Loucy (cell line): ENCODE measurements around the gene TESPA1.

Experiments used
- EZH2phosphoT487 ChIP-seq: fragments of 200-600 bp; IDR thresholded peaks from 2 replicates; pipeline ENCODE4 v1.6.1; 2018; ENCODE audit warnings: antibody characterized with exemption, mild to moderate bottlenecking, moderate library complexity, borderline replicate concordance
- TF ChIP-seq, protein P1 (sequence below): fragments of 200-600 bp; sonication (generic); conservative IDR thresholded peaks from 2 replicates; pipeline ENCODE4 v1.5.1; 2014; ENCODE audit warnings: mild to moderate bottlenecking, antibody characterized with exemption, low read length

DNA sequence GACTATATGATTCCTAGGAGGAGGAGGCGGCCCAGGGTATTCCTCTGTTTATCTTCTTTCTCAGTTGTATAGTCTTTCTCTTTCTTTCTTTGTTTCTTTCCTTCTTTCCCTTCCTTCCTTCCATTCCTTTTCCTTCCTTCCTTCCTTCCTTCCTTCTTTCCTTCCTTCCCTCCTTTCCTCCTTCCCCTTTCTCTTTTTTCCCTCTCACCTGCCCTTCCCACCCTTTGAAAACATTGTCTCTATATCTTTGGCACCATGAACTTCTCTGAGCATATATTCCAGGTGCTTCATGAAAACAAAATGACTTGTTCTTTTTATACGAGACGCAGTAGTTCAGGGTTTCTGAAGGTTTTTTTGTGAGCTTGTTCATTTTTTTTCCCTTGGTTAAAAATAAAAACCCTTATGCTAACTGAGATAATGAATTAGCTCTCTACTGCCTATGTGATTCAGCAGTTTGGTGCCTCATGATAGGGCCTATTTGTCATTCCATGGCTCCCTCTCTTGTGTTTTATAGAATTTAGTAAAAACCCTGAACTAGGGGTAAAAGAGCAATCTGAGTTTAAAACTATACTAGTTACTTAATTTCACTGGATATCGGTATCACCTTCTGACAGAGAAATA is 3.2 kb upstream of the TESPA1 start:
- TF ChIP-seq, protein P1, sequence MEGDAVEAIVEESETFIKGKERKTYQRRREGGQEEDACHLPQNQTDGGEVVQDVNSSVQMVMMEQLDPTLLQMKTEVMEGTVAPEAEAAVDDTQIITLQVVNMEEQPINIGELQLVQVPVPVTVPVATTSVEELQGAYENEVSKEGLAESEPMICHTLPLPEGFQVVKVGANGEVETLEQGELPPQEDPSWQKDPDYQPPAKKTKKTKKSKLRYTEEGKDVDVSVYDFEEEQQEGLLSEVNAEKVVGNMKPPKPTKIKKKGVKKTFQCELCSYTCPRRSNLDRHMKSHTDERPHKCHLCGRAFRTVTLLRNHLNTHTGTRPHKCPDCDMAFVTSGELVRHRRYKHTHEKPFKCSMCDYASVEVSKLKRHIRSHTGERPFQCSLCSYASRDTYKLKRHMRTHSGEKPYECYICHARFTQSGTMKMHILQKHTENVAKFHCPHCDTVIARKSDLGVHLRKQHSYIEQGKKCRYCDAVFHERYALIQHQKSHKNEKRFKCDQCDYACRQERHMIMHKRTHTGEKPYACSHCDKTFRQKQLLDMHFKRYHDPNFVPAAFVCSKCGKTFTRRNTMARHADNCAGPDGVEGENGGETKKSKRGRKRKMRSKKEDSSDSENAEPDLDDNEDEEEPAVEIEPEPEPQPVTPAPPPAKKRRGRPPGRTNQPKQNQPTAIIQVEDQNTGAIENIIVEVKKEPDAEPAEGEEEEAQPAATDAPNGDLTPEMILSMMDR, result no peak
- TF ChIP-seq EZH2phosphoT487, result no peak
